Central memory CD4-positive, alpha-beta T cell (primary cell): ENCODE results near the gene TMEM171.

Experiments used
- DNase-seq: peaks from one replicate; pipeline ENCODE4 v3.0.0; 2022

TMEM171 gene

GRCh38 chr5:73121119-73121463 lies 716 bp downstream of the TMEM171 start:
- DNase-seq, result no peak

- no peak for DNase-seq
These were observed 2.8 kb downstream of the TMEM171 start for GRCh38 chr5:73122875-73123810.

- DNase-seq, result no peak
These were observed 4.9 kb downstream of the TMEM171 start for GRCh38 chr5:73125289-73125688.

- no peak for DNase-seq
These were observed 6.0 kb downstream of the TMEM171 start for GRCh38 chr5:73126381-73126780.

- no peak for DNase-seq
These were observed 6.6 kb downstream of the TMEM171 start for GRCh38 chr5:73126957-73127356.

- no peak for DNase-seq
These were observed 8.8 kb downstream of the TMEM171 start for GRCh38 chr5:73129143-73129542.

- DNase-seq, result no peak
These were observed 10.4 kb downstream of the TMEM171 start for GRCh38 chr5:73130811-73131210.

- DNase-seq, result no peak
These were observed 11.5 kb downstream of the TMEM171 start for GRCh38 chr5:73131711-73132425.

GRCh38 chr5:73132759-73133158 lies 12.4 kb downstream of the TMEM171 start:
- DNase-seq, result no peak

- no peak for DNase-seq
These were observed 14.6 kb downstream of the TMEM171 start for GRCh38 chr5:73135021-73135420.

GRCh38 chr5:73135429-73136054 lies 15.2 kb downstream of the TMEM171 start:
- no peak for DNase-seq

GRCh38 chr5:73136055-73136562 lies 15.7 kb downstream of the TMEM171 start:
- no peak for DNase-seq

GRCh38 chr5:73137563-73138530 lies 17.5 kb downstream of the TMEM171 start:
- no peak for DNase-seq

GRCh38 chr5:73139485-73139884 lies 19.1 kb downstream of the TMEM171 start:
- no peak for DNase-seq

GRCh38 chr5:73140801-73141200 lies 20.4 kb downstream of the TMEM171 start:
- no peak for DNase-seq

- DNase-seq, result no peak
These were observed 21.7 kb downstream of the TMEM171 start for GRCh38 chr5:73142035-73142434.

GRCh38 chr5:73143716-73144115 lies 23.3 kb downstream of the TMEM171 start:
- DNase-seq, result no peak

- DNase-seq, result no peak
These were observed 29.2 kb downstream of the TMEM171 start for GRCh38 chr5:73149540-73149939.

GRCh38 chr5:73150876-73151275 lies 30.5 kb downstream of the TMEM171 start:
- no peak for DNase-seq

GRCh38 chr5:73151766-73152410 lies 31.5 kb downstream of the TMEM171 start:
- no peak for DNase-seq
